ENCODE results near the gene BMI1.

BMI1 gene

DNA sequence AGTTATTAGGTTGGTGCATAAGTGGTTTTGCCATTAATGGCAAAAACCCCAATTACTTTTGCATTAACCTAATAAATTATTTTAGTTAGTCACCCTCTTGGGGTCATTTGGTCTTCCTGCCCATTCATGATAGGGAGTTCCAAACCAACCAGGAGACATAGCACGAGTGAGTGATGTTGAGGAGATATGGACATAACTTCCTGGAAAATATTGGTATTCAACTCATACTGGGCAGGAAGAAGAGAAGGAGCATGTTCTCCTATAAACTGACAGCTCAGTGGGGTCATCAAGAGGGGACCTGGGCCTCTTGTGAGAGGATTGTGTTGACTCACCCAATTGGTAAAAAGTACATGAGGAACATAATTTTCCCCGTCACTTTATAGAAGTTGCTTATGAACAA lies 48.1 kb downstream of the BMI1 start:
- no peak overlapping the region for H2AFZ ChIP-seq (ENCODE audit: low read depth, low read length, severe bottlenecking)
- H3K4me2 ChIP-seq (ENCODE audit: low read depth, low read length, poor library complexity, severe bottlenecking) = no peak overlapping the region
- no peaks in the 10 kb centered on the region for H3K9me2 ChIP-seq (replicated peaks; ENCODE audit: insufficient read depth, low read length)
- H3K79me2 ChIP-seq (ENCODE audit: insufficient read depth, low read length) = no peaks in the 10 kb centered on the region
- no peaks in the 10 kb centered on the region for H3F3A ChIP-seq (ENCODE audit: insufficient read depth)
- no peak overlapping the region for H3K9ac ChIP-seq (ENCODE audit: low read length)
- TF ChIP-seq, protein P1, sequence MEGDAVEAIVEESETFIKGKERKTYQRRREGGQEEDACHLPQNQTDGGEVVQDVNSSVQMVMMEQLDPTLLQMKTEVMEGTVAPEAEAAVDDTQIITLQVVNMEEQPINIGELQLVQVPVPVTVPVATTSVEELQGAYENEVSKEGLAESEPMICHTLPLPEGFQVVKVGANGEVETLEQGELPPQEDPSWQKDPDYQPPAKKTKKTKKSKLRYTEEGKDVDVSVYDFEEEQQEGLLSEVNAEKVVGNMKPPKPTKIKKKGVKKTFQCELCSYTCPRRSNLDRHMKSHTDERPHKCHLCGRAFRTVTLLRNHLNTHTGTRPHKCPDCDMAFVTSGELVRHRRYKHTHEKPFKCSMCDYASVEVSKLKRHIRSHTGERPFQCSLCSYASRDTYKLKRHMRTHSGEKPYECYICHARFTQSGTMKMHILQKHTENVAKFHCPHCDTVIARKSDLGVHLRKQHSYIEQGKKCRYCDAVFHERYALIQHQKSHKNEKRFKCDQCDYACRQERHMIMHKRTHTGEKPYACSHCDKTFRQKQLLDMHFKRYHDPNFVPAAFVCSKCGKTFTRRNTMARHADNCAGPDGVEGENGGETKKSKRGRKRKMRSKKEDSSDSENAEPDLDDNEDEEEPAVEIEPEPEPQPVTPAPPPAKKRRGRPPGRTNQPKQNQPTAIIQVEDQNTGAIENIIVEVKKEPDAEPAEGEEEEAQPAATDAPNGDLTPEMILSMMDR (IDR thresholded peaks at IDR 0.05; ENCODE audit: insufficient read depth, low read length, poor library complexity, severe bottlenecking) = no peak
- TF ChIP-seq EZH2phosphoT487 (conservative IDR thresholded peaks at IDR 0.05; ENCODE audit: low read length) = no peak
- H3K9me3 ChIP-seq (ENCODE audit: insufficient read depth, low read length) = no peaks in the 10 kb centered on the region
- H3K36me3 ChIP-seq (ENCODE audit: low read length) = no peaks in the 10 kb centered on the region
- H3K27ac ChIP-seq (ENCODE audit: low read depth, low read length) = no peak overlapping the region
- H3K27me3 ChIP-seq (ENCODE audit: low read length) = no peaks in the 10 kb centered on the region
- no peaks in the 10 kb centered on the region for H4K20me1 ChIP-seq (ENCODE audit: low read depth, low read length)
- no peak overlapping the region for H3K4me3 ChIP-seq (ENCODE audit: insufficient read depth, low read length, poor library complexity, severe bottlenecking)

DNA sequence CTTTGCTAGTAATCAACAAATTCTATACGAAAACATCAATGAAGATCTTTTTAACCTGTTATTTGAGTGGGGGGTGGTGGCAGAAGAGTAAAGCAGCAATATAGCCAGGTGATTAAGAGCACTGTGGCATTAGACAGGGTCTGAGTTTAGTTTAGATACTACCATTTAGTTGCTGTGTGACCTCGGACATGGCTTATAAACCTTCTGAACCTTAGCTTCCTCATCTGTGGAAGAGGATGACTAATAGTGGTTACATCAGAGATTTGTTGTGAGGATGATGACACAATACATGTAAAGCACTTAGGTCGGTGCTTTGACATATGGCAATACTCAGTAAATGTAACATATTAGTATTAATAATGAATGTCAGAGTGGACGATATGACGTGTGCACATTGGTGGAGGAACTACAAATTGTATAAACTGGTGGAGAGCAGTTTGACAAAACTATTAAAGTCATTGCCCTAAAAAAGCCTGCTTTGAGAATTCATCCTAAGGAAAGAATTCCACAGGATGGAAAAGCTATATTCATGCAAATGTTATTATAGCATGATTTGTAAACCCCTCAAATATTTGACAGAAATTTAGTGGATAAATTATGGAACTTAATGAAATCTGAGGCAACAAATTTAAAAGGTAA lies 48.7 kb downstream of the BMI1 start:
- no peaks in the 10 kb centered on the region for H4K20me1 ChIP-seq (ENCODE audit: low read depth, low read length)
- H3K9ac ChIP-seq (ENCODE audit: low read length) = no peak overlapping the region
- H3K27me3 ChIP-seq (ENCODE audit: low read length) = no peaks in the 10 kb centered on the region
- H3K9me3 ChIP-seq (ENCODE audit: insufficient read depth, low read length) = no peaks in the 10 kb centered on the region
- no peak overlapping the region for H2AFZ ChIP-seq (ENCODE audit: low read depth, low read length, severe bottlenecking)
- H3K27ac ChIP-seq (ENCODE audit: low read depth, low read length) = no peak overlapping the region
- H3K4me3 ChIP-seq (ENCODE audit: insufficient read depth, low read length, poor library complexity, severe bottlenecking) = no peak overlapping the region
- H3K79me2 ChIP-seq (ENCODE audit: insufficient read depth, low read length) = no peaks in the 10 kb centered on the region
- H3K9me2 ChIP-seq (replicated peaks; ENCODE audit: insufficient read depth, low read length) = no peaks in the 10 kb centered on the region
- H3K36me3 ChIP-seq (ENCODE audit: low read length) = no peaks in the 10 kb centered on the region
- no peak overlapping the region for H3K4me2 ChIP-seq (ENCODE audit: low read depth, low read length, poor library complexity, severe bottlenecking)
- TF ChIP-seq, protein P1 (IDR thresholded peaks at IDR 0.05; ENCODE audit: insufficient read depth, low read length, poor library complexity, severe bottlenecking) = no peak
- TF ChIP-seq EZH2phosphoT487 (conservative IDR thresholded peaks at IDR 0.05; ENCODE audit: low read length) = no peak
- no peaks in the 10 kb centered on the region for H3F3A ChIP-seq (ENCODE audit: insufficient read depth)

DNA sequence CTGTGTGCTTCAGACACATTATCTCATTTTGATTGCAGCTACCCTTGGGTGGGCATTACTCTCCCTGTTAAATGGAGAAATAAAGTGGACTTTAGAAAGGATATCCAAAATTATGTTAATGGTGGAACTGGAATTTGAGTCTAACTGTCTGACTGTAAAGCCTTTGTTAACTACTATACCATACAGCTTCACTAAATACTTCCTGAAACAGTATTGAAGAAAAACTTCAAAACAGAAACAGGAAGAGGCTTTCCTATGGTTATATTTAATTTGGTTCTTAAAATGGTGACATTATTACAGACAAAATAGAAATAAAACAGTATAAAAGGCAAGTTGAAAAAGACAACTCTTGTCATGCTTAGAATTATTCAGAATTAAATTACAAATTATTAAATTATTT lies 49.4 kb downstream of the BMI1 start:
- Histone ChIP-seq H3K4me3 (ENCODE audit: insufficient read depth, low read length, poor library complexity, severe bottlenecking) (no peak overlapping the region), H4K20me1 (ENCODE audit: low read depth, low read length) (no peaks in the 10 kb centered on the region), H3K27me3 (ENCODE audit: low read length) (no peaks in the 10 kb centered on the region), H2AFZ (ENCODE audit: low read depth, low read length, severe bottlenecking) (no peak overlapping the region), H3F3A (ENCODE audit: insufficient read depth) (no peaks in the 10 kb centered on the region), H3K4me2 (ENCODE audit: low read depth, low read length, poor library complexity, severe bottlenecking) (peak overlapping the region; percentile 14), H3K36me3 (ENCODE audit: low read length) (no peaks in the 10 kb centered on the region), H3K9ac (ENCODE audit: low read length) (no peak overlapping the region), H3K79me2 (ENCODE audit: insufficient read depth, low read length) (no peaks in the 10 kb centered on the region), H3K9me2 (replicated peaks; ENCODE audit: insufficient read depth, low read length) (no peaks in the 10 kb centered on the region), H3K9me3 (ENCODE audit: insufficient read depth, low read length) (no peaks in the 10 kb centered on the region), H3K27ac (ENCODE audit: low read depth, low read length) (no peak overlapping the region)
- TF ChIP-seq, protein P1 (IDR thresholded peaks at IDR 0.05; ENCODE audit: insufficient read depth, low read length, poor library complexity, severe bottlenecking) = no peak
- TF ChIP-seq EZH2phosphoT487 (conservative IDR thresholded peaks at IDR 0.05; ENCODE audit: low read length) = no peak
